ENCODE data around the gene BRSK2.

BRSK2 gene

GRCh38 chr11:1469287-1469910 lies 79.7 kb downstream of the BRSK2 start:
- H3K36me3 ChIP-seq (ENCODE audit: control insufficient read depth, insufficient read depth, low read length) = no peaks in the 10 kb centered on the region
- H3K18ac ChIP-seq (ENCODE audit: low read length) = no peak overlapping the region
- no peak overlapping the region for H2AK5ac ChIP-seq (ENCODE audit: low read length)
- H3K4me1 ChIP-seq (ENCODE audit: control insufficient read depth, low read depth, low read length) = no peaks in the 10 kb centered on the region
- no peak for DNase-seq
- WGBS (ENCODE audit: extremely low coverage, insufficient coverage, low lambda C conversion rate) = no CpG with 5 or more reads among the region's 19 CpGs
- no peak overlapping the region for H2BK5ac ChIP-seq (ENCODE audit: low read length)
- no peaks in the 10 kb centered on the region for H3K27me3 ChIP-seq (ENCODE audit: insufficient read depth, low read length, poor library complexity)
- no peak overlapping the region for H2BK15ac ChIP-seq (replicated peaks; ENCODE audit: low read depth)
- H3K23ac ChIP-seq (ENCODE audit: low read length) = no peak overlapping the region
- no peaks in the 10 kb centered on the region for H3K79me1 ChIP-seq (ENCODE audit: low read length)
- H3K27ac ChIP-seq (ENCODE audit: low read depth, low read length) = no peak overlapping the region
- H4K5ac ChIP-seq (ENCODE audit: low read length) = no peak overlapping the region
- H3K56ac ChIP-seq (ENCODE audit: low read length) = no peak overlapping the region
- H3K4me2 ChIP-seq (ENCODE audit: low read length) = no peak overlapping the region
- H3K9ac ChIP-seq (ENCODE audit: low read length) = no peak overlapping the region
- no peaks in the 10 kb centered on the region for H3K79me2 ChIP-seq (ENCODE audit: control insufficient read depth, insufficient read depth, low read length)
- no peak overlapping the region for H2BK120ac ChIP-seq (ENCODE audit: low read depth, low read length)
- no peak overlapping the region for H3K4ac ChIP-seq (ENCODE audit: low read depth, low read length)
- H4K8ac ChIP-seq (ENCODE audit: low read depth, low read length) = no peak overlapping the region
- H3K4me3 ChIP-seq (ENCODE audit: low read length) = no peak overlapping the region

GRCh38 chr11:1469911-1470680 lies 80.4 kb downstream of the BRSK2 start:
- H3K18ac ChIP-seq (ENCODE audit: low read length) = no peak overlapping the region
- H2BK15ac ChIP-seq (replicated peaks; ENCODE audit: low read depth) = no peak overlapping the region
- H3K36me3 ChIP-seq (ENCODE audit: control insufficient read depth, insufficient read depth, low read length) = no peaks in the 10 kb centered on the region
- no peak overlapping the region for H3K56ac ChIP-seq (ENCODE audit: low read length)
- no peak overlapping the region for H3K4me2 ChIP-seq (ENCODE audit: low read length)
- no peak overlapping the region for H2AK5ac ChIP-seq (ENCODE audit: low read length)
- H3K4me3 ChIP-seq (ENCODE audit: low read length) = no peak overlapping the region
- no peak overlapping the region for H2BK120ac ChIP-seq (ENCODE audit: low read depth, low read length)
- H3K27ac ChIP-seq (ENCODE audit: low read depth, low read length) = no peak overlapping the region
- H4K8ac ChIP-seq (ENCODE audit: low read depth, low read length) = no peak overlapping the region
- no peak overlapping the region for H2BK5ac ChIP-seq (ENCODE audit: low read length)
- no peaks in the 10 kb centered on the region for H3K79me2 ChIP-seq (ENCODE audit: control insufficient read depth, insufficient read depth, low read length)
- DNase-seq = no peak
- H3K4me1 ChIP-seq (ENCODE audit: control insufficient read depth, low read depth, low read length) = no peaks in the 10 kb centered on the region
- H3K27me3 ChIP-seq (ENCODE audit: insufficient read depth, low read length, poor library complexity) = no peaks in the 10 kb centered on the region
- no peak overlapping the region for H3K9ac ChIP-seq (ENCODE audit: low read length)
- H3K4ac ChIP-seq (ENCODE audit: low read depth, low read length) = no peak overlapping the region
- WGBS (ENCODE audit: extremely low coverage, insufficient coverage, low lambda C conversion rate) = no CpG with 5 or more reads among the region's 35 CpGs
- H3K23ac ChIP-seq (ENCODE audit: low read length) = no peak overlapping the region
- H4K5ac ChIP-seq (ENCODE audit: low read length) = no peak overlapping the region
- no peaks in the 10 kb centered on the region for H3K79me1 ChIP-seq (ENCODE audit: low read length)

- no peak overlapping the region for H3K23ac ChIP-seq (ENCODE audit: low read length)
- no peak overlapping the region for H3K4me2 ChIP-seq (ENCODE audit: low read length)
- H3K56ac ChIP-seq (ENCODE audit: low read length) = no peak overlapping the region
- no peak overlapping the region for H2BK15ac ChIP-seq (replicated peaks; ENCODE audit: low read depth)
- no peak overlapping the region for H2BK120ac ChIP-seq (ENCODE audit: low read depth, low read length)
- no peak overlapping the region for H4K5ac ChIP-seq (ENCODE audit: low read length)
- no peak overlapping the region for H3K4ac ChIP-seq (ENCODE audit: low read depth, low read length)
- H3K27me3 ChIP-seq (ENCODE audit: insufficient read depth, low read length, poor library complexity) = no peaks in the 10 kb centered on the region
- no peak overlapping the region for H3K9ac ChIP-seq (ENCODE audit: low read length)
- no peak overlapping the region for H4K8ac ChIP-seq (ENCODE audit: low read depth, low read length)
- H3K79me1 ChIP-seq (ENCODE audit: low read length) = no peaks in the 10 kb centered on the region
- H3K79me2 ChIP-seq (ENCODE audit: control insufficient read depth, insufficient read depth, low read length) = no peaks in the 10 kb centered on the region
- WGBS (ENCODE audit: extremely low coverage, insufficient coverage, low lambda C conversion rate) = no CpG with 5 or more reads among the region's 40 CpGs
- no peak for DNase-seq
- no peak overlapping the region for H2BK5ac ChIP-seq (ENCODE audit: low read length)
- no peaks in the 10 kb centered on the region for H3K4me1 ChIP-seq (ENCODE audit: control insufficient read depth, low read depth, low read length)
- no peak overlapping the region for H3K18ac ChIP-seq (ENCODE audit: low read length)
- no peak overlapping the region for H2AK5ac ChIP-seq (ENCODE audit: low read length)
- H3K27ac ChIP-seq (ENCODE audit: low read depth, low read length) = no peak overlapping the region
- H3K4me3 ChIP-seq (ENCODE audit: low read length) = no peak overlapping the region
- H3K36me3 ChIP-seq (ENCODE audit: control insufficient read depth, insufficient read depth, low read length) = no peaks in the 10 kb centered on the region
Observed at GRCh38 chr11:1470681-1471611, 81.2 kb downstream of the BRSK2 start.

- WGBS (ENCODE audit: extremely low coverage, insufficient coverage, low lambda C conversion rate) = no CpG with 5 or more reads among the region's 9 CpGs
Observed at GRCh38 chr11:1471736-1472135, 82.0 kb downstream of the BRSK2 start.

GRCh38 chr11:1472180-1473005 lies 82.7 kb downstream of the BRSK2 start:
- Histone ChIP-seq H3K4me1 (ENCODE audit: control insufficient read depth, low read depth, low read length) (no peaks in the 10 kb centered on the region), H3K23ac (ENCODE audit: low read length) (no peak overlapping the region), H3K27ac (ENCODE audit: low read depth, low read length) (no peak overlapping the region), H3K18ac (ENCODE audit: low read length) (no peak overlapping the region), H3K36me3 (ENCODE audit: control insufficient read depth, insufficient read depth, low read length) (no peaks in the 10 kb centered on the region), H4K5ac (ENCODE audit: low read length) (no peak overlapping the region), H3K79me1 (ENCODE audit: low read length) (no peaks in the 10 kb centered on the region), H3K9ac (ENCODE audit: low read length) (no peak overlapping the region), H2BK5ac (ENCODE audit: low read length) (no peak overlapping the region), H3K56ac (ENCODE audit: low read length) (no peak overlapping the region), H2BK120ac (ENCODE audit: low read depth, low read length) (no peak overlapping the region), H2AK5ac (ENCODE audit: low read length) (no peak overlapping the region), H2BK15ac (replicated peaks; ENCODE audit: low read depth) (no peak overlapping the region), H3K4ac (ENCODE audit: low read depth, low read length) (no peak overlapping the region), H3K4me3 (ENCODE audit: low read length) (no peak overlapping the region), H3K27me3 (ENCODE audit: insufficient read depth, low read length, poor library complexity) (no peaks in the 10 kb centered on the region), H3K79me2 (ENCODE audit: control insufficient read depth, insufficient read depth, low read length) (no peaks in the 10 kb centered on the region), H3K4me2 (ENCODE audit: low read length) (no peak overlapping the region), H4K8ac (ENCODE audit: low read depth, low read length) (no peak overlapping the region)
- WGBS (ENCODE audit: extremely low coverage, insufficient coverage, low lambda C conversion rate) = no CpG with 5 or more reads among the region's 21 CpGs
- DNase-seq = no peak

More at GRCh38 chr11:1471736-1472135, 82.0 kb downstream of the BRSK2 start:
- Histone ChIP-seq H3K79me1 (ENCODE audit: low read length) (no peaks in the 10 kb centered on the region), H3K27me3 (ENCODE audit: insufficient read depth, low read length, poor library complexity) (no peaks in the 10 kb centered on the region), H3K9ac (ENCODE audit: low read length) (no peak overlapping the region), H2BK5ac (ENCODE audit: low read length) (no peak overlapping the region), H4K8ac (ENCODE audit: low read depth, low read length) (no peak overlapping the region), H3K27ac (ENCODE audit: low read depth, low read length) (no peak overlapping the region), H2AK5ac (ENCODE audit: low read length) (no peak overlapping the region), H3K4me3 (ENCODE audit: low read length) (no peak overlapping the region), H2BK120ac (ENCODE audit: low read depth, low read length) (no peak overlapping the region), H3K4ac (ENCODE audit: low read depth, low read length) (no peak overlapping the region), H3K23ac (ENCODE audit: low read length) (no peak overlapping the region), H4K5ac (ENCODE audit: low read length) (no peak overlapping the region), H2BK15ac (replicated peaks; ENCODE audit: low read depth) (no peak overlapping the region), H3K56ac (ENCODE audit: low read length) (no peak overlapping the region), H3K79me2 (ENCODE audit: control insufficient read depth, insufficient read depth, low read length) (no peaks in the 10 kb centered on the region), H3K4me1 (ENCODE audit: control insufficient read depth, low read depth, low read length) (no peaks in the 10 kb centered on the region), H3K36me3 (ENCODE audit: control insufficient read depth, insufficient read depth, low read length) (no peaks in the 10 kb centered on the region), H3K4me2 (ENCODE audit: low read length) (no peak overlapping the region), H3K18ac (ENCODE audit: low read length) (no peak overlapping the region)
- no peak for DNase-seq

All from mesendoderm (in vitro differentiated cells).